ENCODE results near the gene KCNF1.

KCNF1 gene

DNA sequence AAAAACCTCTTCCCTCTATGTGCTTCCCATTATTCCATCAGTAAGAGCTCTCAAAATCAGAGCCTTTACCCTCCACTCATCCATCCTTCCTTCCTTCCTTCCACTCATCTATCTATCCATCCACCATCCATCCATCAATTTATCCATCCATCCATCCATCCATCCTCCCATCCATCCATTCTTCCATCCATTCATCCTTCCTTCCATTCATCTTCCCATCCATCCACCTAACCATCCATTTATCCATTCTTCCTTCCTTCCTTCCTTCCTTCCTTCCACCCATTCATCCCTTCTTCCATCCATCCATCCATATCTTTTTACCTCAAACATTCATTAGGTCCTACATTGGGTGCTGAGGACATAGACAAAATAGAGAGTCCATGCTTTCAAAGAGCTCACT lies 19.4 kb upstream of the KCNF1 start:
- DNase-seq = no peak
- no peaks in the 10 kb centered on the region for H3K9me2 ChIP-seq (replicated peaks; ENCODE audit: insufficient read depth, low read length)
- H3K4me2 ChIP-seq (ENCODE audit: low read depth, low read length) = no peak overlapping the region
- H3K4me3 ChIP-seq (ENCODE audit: low read length) = no peak overlapping the region
- no peak overlapping the region for H3K27ac ChIP-seq (ENCODE audit: low read length)
- no peaks in the 10 kb centered on the region for H3K36me3 ChIP-seq (replicated peaks; ENCODE audit: insufficient read depth, low read length)
- no peak for TF ChIP-seq EZH2phosphoT487 (IDR thresholded peaks at IDR 0.05; ENCODE audit: low read length)
- no peak for TF ChIP-seq EZH2 (optimal IDR thresholded peaks at IDR 0.05; ENCODE audit: low read depth, low read length)
- TF ChIP-seq CTCF (IDR thresholded peaks at IDR 0.05; ENCODE audit: low read length) = no peak
- H3K79me2 ChIP-seq (ENCODE audit: low read length) = no peaks in the 10 kb centered on the region
- H3K9ac ChIP-seq (ENCODE audit: low read length) = no peak overlapping the region
- no peaks in the 10 kb centered on the region for H4K20me1 ChIP-seq (ENCODE audit: insufficient read depth, low read length)
- H3K27me3 ChIP-seq (replicated peaks; ENCODE audit: insufficient read depth, low read length) = no peaks in the 10 kb centered on the region
- no peak overlapping the region for H2AFZ ChIP-seq (ENCODE audit: low read length)
- no peaks in the 10 kb centered on the region for H3K4me1 ChIP-seq (ENCODE audit: low read length)
- H3K9me3 ChIP-seq (replicated peaks; ENCODE audit: insufficient read depth, low read length) = no peaks in the 10 kb centered on the region
- no peaks in the 10 kb centered on the region for H3F3A ChIP-seq (ENCODE audit: insufficient read depth, low read length)

DNA sequence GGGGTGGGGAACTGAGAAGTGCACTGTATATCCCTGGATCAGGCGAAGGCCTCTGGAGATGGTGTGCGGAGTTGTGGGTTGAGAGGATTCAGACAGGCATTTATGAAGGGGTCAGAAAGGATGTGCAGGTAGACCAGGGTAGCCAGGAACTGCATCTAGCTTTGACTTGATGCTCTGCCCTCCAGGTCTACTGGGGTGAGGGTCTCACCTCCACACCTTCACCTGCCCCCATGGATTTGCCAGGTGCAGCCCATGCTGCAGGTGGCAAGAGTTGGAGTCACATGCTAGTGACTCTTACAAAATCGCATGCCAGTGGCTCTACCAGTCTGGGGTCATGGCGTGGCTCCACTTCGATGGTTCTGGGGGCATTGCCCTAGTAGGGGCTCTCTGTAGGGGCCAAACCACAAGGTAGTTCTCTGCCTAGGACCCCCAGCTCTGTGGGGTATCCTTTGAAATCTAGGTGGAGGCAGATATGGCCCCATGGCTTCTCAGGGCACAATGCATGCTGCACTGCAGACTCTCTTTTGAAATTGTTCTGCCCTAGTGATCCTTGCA lies 18.9 kb upstream of the KCNF1 start:
- Histone ChIP-seq H3K27me3 (replicated peaks; ENCODE audit: insufficient read depth, low read length) (no peaks in the 10 kb centered on the region), H2AFZ (ENCODE audit: low read length) (no peak overlapping the region), H3K9me3 (replicated peaks; ENCODE audit: insufficient read depth, low read length) (no peaks in the 10 kb centered on the region), H3K4me2 (ENCODE audit: low read depth, low read length) (no peak overlapping the region), H3K36me3 (replicated peaks; ENCODE audit: insufficient read depth, low read length) (no peaks in the 10 kb centered on the region), H3K27ac (ENCODE audit: low read length) (no peak overlapping the region), H4K20me1 (ENCODE audit: insufficient read depth, low read length) (no peaks in the 10 kb centered on the region), H3K4me3 (ENCODE audit: low read length) (no peak overlapping the region), H3F3A (ENCODE audit: insufficient read depth, low read length) (no peaks in the 10 kb centered on the region), H3K79me2 (ENCODE audit: low read length) (no peaks in the 10 kb centered on the region), H3K4me1 (ENCODE audit: low read length) (no peaks in the 10 kb centered on the region), H3K9ac (ENCODE audit: low read length) (no peak overlapping the region), H3K9me2 (replicated peaks; ENCODE audit: insufficient read depth, low read length) (no peaks in the 10 kb centered on the region)
- TF ChIP-seq CTCF (IDR thresholded peaks at IDR 0.05; ENCODE audit: low read length) (no peak), EZH2phosphoT487 (IDR thresholded peaks at IDR 0.05; ENCODE audit: low read length) (no peak), EZH2 (optimal IDR thresholded peaks at IDR 0.05; ENCODE audit: low read depth, low read length) (no peak)
- no peak for DNase-seq

GRCh38 chr2:10894264-10894935 lies 17.3 kb upstream of the KCNF1 start:
- Histone ChIP-seq H3K27me3 (replicated peaks; ENCODE audit: insufficient read depth, low read length) (no peaks in the 10 kb centered on the region), H3K27ac (ENCODE audit: low read length) (no peak overlapping the region), H3K9me3 (replicated peaks; ENCODE audit: insufficient read depth, low read length) (no peaks in the 10 kb centered on the region), H3K4me2 (ENCODE audit: low read depth, low read length) (no peak overlapping the region), H3K36me3 (replicated peaks; ENCODE audit: insufficient read depth, low read length) (no peaks in the 10 kb centered on the region), H3K9ac (ENCODE audit: low read length) (no peak overlapping the region), H3K4me1 (ENCODE audit: low read length) (no peaks in the 10 kb centered on the region), H2AFZ (ENCODE audit: low read length) (no peak overlapping the region), H3F3A (ENCODE audit: insufficient read depth, low read length) (no peaks in the 10 kb centered on the region), H3K4me3 (ENCODE audit: low read length) (no peak overlapping the region), H3K9me2 (replicated peaks; ENCODE audit: insufficient read depth, low read length) (no peaks in the 10 kb centered on the region), H3K79me2 (ENCODE audit: low read length) (no peaks in the 10 kb centered on the region), H4K20me1 (ENCODE audit: insufficient read depth, low read length) (no peaks in the 10 kb centered on the region)
- DNase-seq = no peak
- TF ChIP-seq EZH2phosphoT487 (IDR thresholded peaks at IDR 0.05; ENCODE audit: low read length) (no peak), CTCF (IDR thresholded peaks at IDR 0.05; ENCODE audit: low read length) (no peak), EZH2 (optimal IDR thresholded peaks at IDR 0.05; ENCODE audit: low read depth, low read length) (no peak)
